ENCODE data around the gene ZNF423. TPM values are rescaled to one million over a fixed set of nuclear protein-coding genes. Genes with fewer than 3 reads are reported as not detected.

Gene ZNF423
- total RNA-seq, 1 donor from 2014 or later = 8.8 TPM

- no peak for DNase-seq (ENCODE audit: missing footprints)
- intact Hi-C loops (cut with DNase I) = no loop called here
- ATAC-seq = peak; percentile 32
Observed at GRCh38 chr16:49620869-49621240, 235.1 kb downstream of the ZNF423 start.

DNA sequence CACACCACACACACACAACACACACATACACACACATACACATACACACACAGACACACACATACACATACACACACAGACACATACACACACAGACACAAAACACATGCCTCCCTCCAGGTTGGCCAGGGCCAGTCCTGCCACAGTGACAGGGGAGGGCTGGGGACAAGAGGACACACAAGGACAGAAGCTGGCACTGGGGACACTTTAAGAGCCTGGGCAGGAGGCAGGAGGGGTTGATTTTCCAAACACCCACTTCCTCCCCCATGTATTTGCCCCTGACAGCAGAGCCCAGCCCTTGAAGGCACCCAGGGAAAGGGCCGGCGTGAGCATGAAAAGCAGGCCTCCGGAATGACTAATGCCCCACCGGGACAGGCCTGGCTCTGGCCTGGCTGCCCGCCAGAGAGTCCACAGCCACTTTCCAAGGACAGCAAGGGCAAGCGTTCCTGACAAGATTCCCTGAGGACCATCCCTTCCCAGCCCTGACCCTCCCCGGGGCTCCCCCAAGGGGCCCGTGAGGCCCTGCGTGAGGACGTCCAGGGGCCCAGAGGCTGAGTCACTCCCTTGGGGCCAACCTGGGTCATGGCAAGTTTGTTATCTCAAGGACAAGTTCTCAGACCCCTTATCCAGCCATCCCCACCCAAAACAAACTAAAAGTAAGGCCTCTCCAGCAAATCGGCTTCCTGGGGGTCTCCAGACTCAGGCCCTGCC lies 235.6 kb downstream of the ZNF423 start:
- peak; percentile 87 for DNase-seq (ENCODE audit: missing footprints)
- peak; percentile 84 for ATAC-seq
- intact Hi-C loops (cut with DNase I) = no loop called here

GRCh38 chr16:49619811-49620157 lies 236.1 kb downstream of the ZNF423 start:
- ATAC-seq (no peak), DNase-seq (ENCODE audit: missing footprints) (no peak)
- intact Hi-C loops (cut with DNase I) = no loop called here

DNA sequence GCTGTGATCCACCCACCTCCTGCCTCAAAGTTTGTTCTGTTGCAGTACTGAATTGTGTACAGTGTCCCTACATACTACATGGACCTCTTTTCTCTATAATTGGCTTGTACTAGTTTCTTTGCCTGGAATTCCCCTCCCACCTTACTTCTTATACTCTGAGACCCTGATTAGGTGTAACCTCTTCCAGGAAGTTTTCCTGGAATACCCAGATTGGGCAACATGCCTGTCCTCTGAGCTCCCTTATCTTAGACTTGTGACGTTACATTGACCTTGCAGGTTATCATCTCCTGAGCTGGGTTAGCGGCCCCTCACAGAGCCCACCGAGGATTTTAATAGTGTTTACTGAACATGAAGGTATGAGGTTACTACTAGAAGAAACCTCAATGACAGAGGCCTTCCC lies 237.0 kb downstream of the ZNF423 start:
- intact Hi-C loops (cut with DNase I) = no loop called here
- ATAC-seq (no peak), DNase-seq (ENCODE audit: missing footprints) (no peak)

- no peak for DNase-seq (ENCODE audit: missing footprints)
- intact Hi-C loops (cut with DNase I) = no loop called here
- ATAC-seq = no peak
Observed at GRCh38 chr16:49617710-49618330, 238.1 kb downstream of the ZNF423 start.

DNA sequence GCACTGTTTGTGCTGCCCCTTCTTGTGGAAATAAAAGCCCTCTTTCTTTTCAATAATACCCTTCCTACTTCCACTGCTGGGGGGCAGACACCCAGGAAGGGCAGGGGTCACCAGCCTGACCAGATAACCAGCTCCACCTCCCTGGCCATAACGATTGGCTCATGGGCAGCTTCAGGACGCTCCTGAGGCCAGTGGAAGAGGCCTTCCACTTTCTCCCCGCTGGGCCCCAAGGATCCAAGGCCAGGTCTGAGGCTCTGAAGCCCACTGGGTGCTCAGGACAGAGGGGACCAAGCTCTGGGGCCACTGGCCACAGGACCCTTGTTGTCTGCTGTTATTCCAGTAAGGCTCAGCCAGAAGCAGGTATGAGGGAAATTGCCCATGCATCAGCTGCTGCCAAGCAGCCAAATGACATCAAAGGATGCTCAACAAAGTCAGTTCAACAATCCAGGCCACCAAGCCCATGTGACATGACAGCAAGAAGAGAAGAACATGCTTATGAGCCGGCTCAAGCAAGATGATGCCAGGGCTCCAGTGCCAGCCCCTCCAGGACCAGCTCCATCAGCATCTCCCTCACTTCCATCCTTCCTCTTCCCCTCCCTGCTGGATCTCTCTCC lies 238.8 kb downstream of the ZNF423 start:
- intact Hi-C loops (cut with DNase I) = no loop called here

DNA sequence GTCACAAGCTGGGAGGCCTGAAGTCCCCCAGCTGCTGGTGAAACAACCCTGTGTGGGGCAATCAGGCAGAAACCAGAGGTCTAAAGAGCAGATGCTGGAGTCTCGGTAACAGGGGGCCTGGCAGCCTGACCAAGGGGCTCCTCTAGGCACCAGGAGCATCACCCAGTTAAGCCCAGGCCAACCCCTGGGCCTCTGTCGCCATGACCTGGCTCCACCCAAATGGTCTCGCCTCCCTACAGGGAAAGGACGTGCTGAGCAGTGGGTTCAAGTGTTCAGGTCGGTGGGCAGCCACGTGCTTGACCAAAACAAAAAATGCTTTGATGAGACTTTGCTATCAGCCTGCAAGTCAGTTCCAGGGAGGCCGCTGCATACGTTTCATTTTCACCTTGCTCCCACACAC lies 240.3 kb downstream of the ZNF423 start:
- intact Hi-C loops (cut with DNase I) = no loop called here
- no peak for DNase-seq (ENCODE audit: missing footprints)
- ATAC-seq = no peak

More for the DNA sequence above, 238.8 kb downstream of the ZNF423 start:
- ATAC-seq (no peak), DNase-seq (ENCODE audit: missing footprints) (no peak)

- DNase-seq (ENCODE audit: missing footprints) (no peak), ATAC-seq (no peak)
- intact Hi-C loops (cut with DNase I) = no loop called here
Observed at GRCh38 chr16:49610983-49611382, 244.9 kb downstream of the ZNF423 start.

DNA sequence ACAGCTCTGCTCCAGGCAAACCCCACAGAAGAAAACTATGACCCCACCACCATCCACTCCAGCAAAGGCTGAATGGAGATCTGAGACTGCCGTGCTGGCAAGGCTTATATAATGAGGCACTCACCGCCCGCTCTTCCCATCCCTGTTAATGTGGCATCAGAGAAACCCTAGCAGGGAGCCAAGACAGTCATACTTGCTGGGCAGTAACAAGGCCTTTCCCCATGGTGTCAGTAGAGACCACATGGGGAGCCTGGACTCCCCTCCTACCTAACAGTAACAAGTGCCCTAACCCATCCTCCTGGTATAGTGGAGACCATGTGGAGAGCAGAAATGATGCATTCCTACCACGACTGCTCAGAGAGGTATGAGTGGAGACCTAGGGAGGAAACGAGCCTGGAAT lies 247.1 kb downstream of the ZNF423 start:
- ATAC-seq (peak; percentile 70), DNase-seq (ENCODE audit: missing footprints) (no peak)
- intact Hi-C loops (cut with DNase I) = loop anchor here (2.0 kb wide), 1 partner anchor 314 kb away; no protein-coding TSS in a partner anchor

DNA sequence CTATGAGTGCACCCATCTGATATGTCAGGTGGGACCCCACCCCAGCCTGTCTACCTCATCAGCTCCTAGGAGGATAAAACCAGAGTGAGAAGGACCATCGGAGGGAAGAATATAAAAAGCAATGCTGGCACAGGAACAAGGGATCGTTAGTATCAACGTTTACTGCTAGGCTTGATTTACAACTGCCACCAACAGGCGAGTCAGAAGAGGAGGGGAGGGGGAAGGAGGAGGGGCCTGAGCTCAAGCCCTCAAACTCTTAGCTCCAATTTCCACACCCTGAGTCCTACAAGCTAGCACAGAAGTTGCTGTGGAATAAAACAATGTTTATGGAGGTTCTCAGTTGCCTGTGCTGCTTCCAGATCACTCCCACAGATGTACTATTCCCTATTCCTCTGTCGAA lies 247.8 kb downstream of the ZNF423 start:
- no peak for ATAC-seq
- intact Hi-C loops (cut with DNase I) = loop anchor here (2.0 kb wide), 1 partner anchor 315 kb away; no protein-coding TSS in a partner anchor
- no peak for DNase-seq (ENCODE audit: missing footprints)

GRCh38 chr16:49605536-49606254 lies 250.2 kb downstream of the ZNF423 start:
- intact Hi-C loops (cut with DNase I) = no loop called here
- ATAC-seq = no peak
- DNase-seq (ENCODE audit: missing footprints) = no peak

- no peak for ATAC-seq
- no peak for DNase-seq (ENCODE audit: missing footprints)
- intact Hi-C loops (cut with DNase I) = no loop called here
Observed at GRCh38 chr16:49604602-49605001, 251.3 kb downstream of the ZNF423 start.

- ATAC-seq = no peak
- intact Hi-C loops (cut with DNase I) = no loop called here
- no peak for DNase-seq (ENCODE audit: missing footprints)
Observed at GRCh38 chr16:49603956-49604355, 252.0 kb downstream of the ZNF423 start.

- intact Hi-C loops (cut with DNase I) = no loop called here
Observed at GRCh38 chr16:49602976-49603310, 253.0 kb downstream of the ZNF423 start.

GRCh38 chr16:49602201-49602975 lies 253.5 kb downstream of the ZNF423 start:
- ATAC-seq = no peak
- DNase-seq (ENCODE audit: missing footprints) = no peak
- intact Hi-C loops (cut with DNase I) = no loop called here

More at GRCh38 chr16:49602976-49603310, 253.0 kb downstream of the ZNF423 start:
- ATAC-seq (no peak), DNase-seq (ENCODE audit: missing footprints) (no peak)

GRCh38 chr16:49601576-49601975 lies 254.3 kb downstream of the ZNF423 start:
- ATAC-seq (no peak), DNase-seq (ENCODE audit: missing footprints) (no peak)
- intact Hi-C loops (cut with DNase I) = no loop called here

GRCh38 chr16:49600976-49601375 lies 254.9 kb downstream of the ZNF423 start:
- DNase-seq (ENCODE audit: missing footprints) (no peak), ATAC-seq (no peak)
- intact Hi-C loops (cut with DNase I) = no loop called here

DNA sequence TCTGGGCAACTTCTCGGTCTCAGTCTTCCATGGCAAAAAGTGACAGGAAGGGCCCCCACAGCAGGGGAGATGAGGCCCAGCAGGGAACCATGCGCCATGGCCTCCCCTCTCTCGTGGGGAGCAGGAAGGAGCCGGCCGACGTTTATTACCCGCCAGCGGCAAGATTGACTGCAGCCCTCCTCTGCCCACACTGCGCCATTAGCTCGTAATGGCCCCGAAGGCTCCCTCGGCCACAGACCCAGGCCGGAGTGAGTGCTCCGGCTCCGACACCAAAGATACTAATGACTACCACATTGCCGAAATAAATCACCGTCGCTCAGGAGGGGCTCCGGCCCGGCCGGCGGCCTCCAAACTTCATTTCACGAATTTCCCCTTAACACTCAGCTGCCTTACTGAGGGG lies 255.4 kb downstream of the ZNF423 start:
- DNase-seq (ENCODE audit: missing footprints) (no peak), ATAC-seq (no peak)
- intact Hi-C loops (cut with DNase I) = no loop called here

GRCh38 chr16:49599704-49600103 lies 256.2 kb downstream of the ZNF423 start:
- DNase-seq (ENCODE audit: missing footprints) = no peak
- intact Hi-C loops (cut with DNase I) = loop anchor here (5.0 kb wide), 1 partner anchor 258 kb away; the partner anchor contains the start of gene ZNF423

More at GRCh38 chr16:49599704-49600103, 256.2 kb downstream of the ZNF423 start:
- no peak for ATAC-seq
